22Rv1 (cell line): Measurements from ENCODE around the gene PCMT1.

Experiments used
- H3K27ac ChIP-seq: fragments of 450-650 bp; 2 replicates; pipeline ENCODE4 v1.5.1; 2017
- CTCF ChIP-seq: fragments of 450-650 bp; IDR thresholded peaks from 2 replicates; pipeline ENCODE4 v1.5.1; 2017; ENCODE audit warnings: mild to moderate bottlenecking
- ZFX ChIP-seq: fragments of 450-650 bp; IDR thresholded peaks from 2 replicates; pipeline ENCODE4 v1.6.1; 2017; ENCODE audit warnings: antibody characterized with exemption, borderline replicate concordance

The PCMT1 gene

GRCh38 chr6:149821492-149821891 lies 72.0 kb downstream of the PCMT1 start:
- no peak for TF ChIP-seq ZFX
- TF ChIP-seq CTCF, result no peak
- no peak overlapping the region for H3K27ac ChIP-seq

DNA sequence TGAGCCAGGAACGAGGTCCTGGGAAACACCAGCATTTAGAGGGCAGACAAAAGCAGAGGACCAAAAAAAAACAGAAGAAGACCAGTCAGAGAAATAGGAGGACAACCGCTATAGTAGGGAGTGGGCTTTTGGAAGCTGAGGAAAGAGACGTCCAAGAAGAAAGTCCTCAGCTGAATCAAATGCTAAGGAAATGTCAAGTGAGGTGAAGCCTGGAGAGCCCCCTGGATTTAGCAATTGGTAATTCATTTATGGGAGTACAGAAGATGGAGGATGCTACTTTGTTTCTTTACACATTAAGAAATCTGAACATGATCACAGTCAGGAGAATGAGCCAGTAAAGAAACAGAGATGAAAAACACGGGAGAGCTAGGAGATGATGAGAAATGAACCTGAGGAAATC lies 73.5 kb downstream of the PCMT1 start:
- no peak for TF ChIP-seq ZFX
- TF ChIP-seq CTCF, result no peak
- H3K27ac ChIP-seq, result no peak overlapping the region

GRCh38 chr6:149825292-149825691 lies 75.8 kb downstream of the PCMT1 start:
- TF ChIP-seq ZFX (no peak), CTCF (no peak)

DNA sequence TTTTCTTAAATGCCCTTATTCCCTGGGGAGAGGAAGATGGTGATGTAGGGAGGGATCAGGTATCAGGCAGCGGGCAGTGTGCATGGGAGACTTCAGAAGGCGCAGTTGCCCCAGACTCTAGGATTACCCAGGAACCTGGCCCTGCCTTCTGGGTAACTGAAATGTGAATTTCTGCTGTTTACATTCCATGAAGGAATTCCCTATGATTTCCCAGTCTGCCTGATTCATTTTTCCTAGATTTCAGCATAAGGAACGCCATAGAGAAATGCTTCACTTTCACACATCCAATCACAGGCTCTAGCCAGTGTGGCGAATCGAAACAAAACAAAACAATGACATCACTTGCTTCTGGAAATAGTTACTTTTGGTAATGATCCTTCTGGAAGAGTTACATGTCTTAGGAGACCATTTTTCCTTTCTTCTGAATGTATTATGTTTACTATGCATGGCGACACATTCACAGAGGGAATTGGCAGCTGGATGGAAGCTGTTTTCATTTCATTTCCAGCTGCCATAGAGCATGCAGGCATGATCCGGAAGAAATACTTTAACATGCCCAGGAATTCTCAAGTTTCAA lies 81.3 kb downstream of the PCMT1 start:
- TF ChIP-seq ZFX (no peak), CTCF (no peak)
- peak overlapping the region; percentile 63 for H3K27ac ChIP-seq

More at GRCh38 chr6:149825292-149825691, 75.8 kb downstream of the PCMT1 start:
- H3K27ac ChIP-seq, result no peak overlapping the region

- H3K27ac ChIP-seq, result peak overlapping the region; percentile 63
- TF ChIP-seq ZFX, result no peak
- TF ChIP-seq CTCF, result no peak
Observed at GRCh38 chr6:149831308-149831820, 81.8 kb downstream of the PCMT1 start.

DNA sequence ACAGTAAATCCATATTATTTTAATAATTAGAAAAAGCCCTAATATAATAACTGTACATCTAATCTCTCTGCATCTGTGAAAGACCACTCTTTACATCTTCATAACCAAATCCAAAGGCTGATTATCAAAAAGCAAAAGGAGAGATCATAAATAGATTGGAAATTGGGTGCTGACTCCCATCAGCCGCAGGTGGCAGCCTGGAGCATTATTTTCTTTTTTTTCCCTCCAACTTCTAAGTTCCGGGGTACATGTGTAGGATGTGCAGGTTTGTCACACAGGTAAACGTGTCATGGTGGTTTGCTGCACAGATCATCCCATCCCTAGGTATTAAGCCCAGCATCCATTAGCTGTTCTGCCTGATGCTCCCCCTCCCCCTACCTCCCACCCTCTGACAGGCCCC lies 84.1 kb downstream of the PCMT1 start:
- H3K27ac ChIP-seq, result no peak overlapping the region
- no peak for TF ChIP-seq ZFX
- no peak for TF ChIP-seq CTCF
